A673 (cell line): ENCODE data around the gene TRNP1.

ENCODE experiments used
- CTCF ChIP-seq: fragments of 300-800, 200-600 bp; sonication (generic); conservative IDR thresholded peaks from 2 replicates; pipeline ENCODE4 v1.5.1; 2017; ENCODE audit warnings: low read depth, mild to moderate bottlenecking, antibody characterized with exemption, low read length, moderate library complexity, mixed read lengths
- EZH2 ChIP-seq: fragments of 200-600 bp; sonication (generic); IDR thresholded peaks from 2 replicates; pipeline ENCODE4 v1.6.1; 2017; ENCODE audit warnings: borderline replicate concordance, low read depth, mild to moderate bottlenecking, mixed read lengths, antibody characterized with exemption, low read length; ENCODE audit not compliant: poor library complexity, severe bottlenecking

- TF ChIP-seq CTCF: no peak
- TF ChIP-seq EZH2: no peak
Observed at GRCh38 chr1:26946270-26946669, 47.2 kb upstream of the TRNP1 start.
